ENCODE data around the gene NACAD. TPM values are rescaled to one million over a fixed set of nuclear protein-coding genes. Genes with fewer than 3 reads are reported as not detected.

NACAD gene
- total RNA-seq, 1 experiment from 2014 or later = not detected

DNA sequence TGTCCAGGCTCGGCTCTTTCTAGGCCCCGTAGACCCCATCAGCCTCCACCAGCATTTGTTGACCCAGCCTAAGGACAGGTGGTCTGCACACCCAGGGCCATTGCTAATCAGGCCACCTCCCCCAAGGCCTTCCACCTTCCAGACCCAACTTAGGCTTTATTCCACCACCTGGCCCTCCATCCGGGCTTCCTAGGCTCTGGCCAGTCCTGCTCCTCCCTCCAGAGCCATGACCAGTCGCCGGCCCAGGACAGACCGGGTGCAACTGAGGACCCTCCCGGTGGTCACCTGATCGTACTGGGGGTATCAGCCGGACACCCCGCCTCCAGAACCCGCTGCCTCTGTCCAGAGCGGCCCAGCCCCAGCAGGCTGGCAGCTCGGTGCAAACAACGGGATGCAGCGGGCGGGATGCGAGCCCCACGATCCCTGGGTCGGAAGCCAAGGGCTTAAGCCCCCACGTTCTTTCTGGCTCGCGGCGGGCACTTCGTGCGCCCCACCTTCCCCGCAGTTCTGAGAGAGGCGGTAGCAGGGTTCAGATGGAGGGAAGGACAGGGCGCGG, 545 bp downstream of the NACAD start:
- Histone ChIP-seq H2AFZ (ENCODE audit: low read length) (no peak overlapping the region), H3K4me3 (ENCODE audit: low read length) (no peak overlapping the region), H3K27me3 (ENCODE audit: low read length) (no peaks in the 10 kb centered on the region), H3K4me2 (ENCODE audit: low read depth, low read length, poor library complexity, severe bottlenecking) (no peak overlapping the region), H3K9me3 (ENCODE audit: low read length) (no peaks in the 10 kb centered on the region), H3K9ac (ENCODE audit: low read length) (no peak overlapping the region), H3K79me2 (ENCODE audit: low read length) (no peaks in the 10 kb centered on the region), H4K20me1 (ENCODE audit: insufficient read depth, low read depth, low read length) (no peaks in the 10 kb centered on the region), H3K9me2 (replicated peaks; ENCODE audit: insufficient read depth, low read length) (no peaks in the 10 kb centered on the region), H3K27ac (ENCODE audit: low read length) (no peak overlapping the region), H3K36me3 (ENCODE audit: insufficient read depth, low read length) (no peaks in the 10 kb centered on the region), H3K4me1 (ENCODE audit: low read length) (no peaks in the 10 kb centered on the region)
- no peak for DNase-seq

DNA sequence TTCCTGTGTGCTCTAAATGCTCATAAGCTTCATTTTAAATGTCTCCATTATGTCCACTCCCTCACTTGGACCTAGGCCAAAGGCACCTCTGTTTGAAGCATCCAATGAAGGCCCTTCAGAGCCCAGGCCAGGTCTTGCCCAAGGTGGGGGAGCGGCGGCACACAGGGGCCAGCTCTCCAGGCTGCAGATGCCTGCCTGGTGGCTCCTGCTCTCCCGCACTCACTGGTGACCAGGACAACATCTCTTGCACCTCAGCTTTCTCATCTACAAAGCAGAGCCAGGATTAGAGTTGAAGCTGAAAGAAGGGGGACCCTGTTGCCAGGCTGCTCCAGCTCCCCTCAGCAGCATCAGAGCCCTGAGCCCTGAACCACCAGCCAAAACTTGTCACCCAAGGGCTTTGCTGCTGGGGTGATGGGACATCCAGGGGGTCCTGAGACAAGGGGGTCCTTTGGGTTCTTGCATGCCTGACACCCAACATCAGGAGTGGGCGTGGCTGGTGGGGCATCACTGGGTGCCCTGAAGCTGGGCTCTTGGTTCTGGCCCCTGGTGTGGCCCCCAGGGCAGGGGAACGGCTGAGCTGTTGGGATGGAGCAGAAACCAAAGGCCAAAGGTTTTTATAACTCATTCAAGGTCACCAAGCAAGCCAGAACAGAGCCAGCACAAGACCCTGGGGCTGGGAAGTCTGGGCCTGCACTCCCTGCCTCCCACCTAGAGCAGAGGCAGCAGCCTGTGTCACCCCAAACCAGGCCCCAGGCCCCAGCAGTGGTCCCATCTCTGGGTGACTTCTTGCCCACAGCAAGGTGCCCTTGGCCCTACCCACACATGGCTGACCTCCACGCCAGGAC, 1.2 kb downstream of the NACAD start:
- Histone ChIP-seq H3K9me2 (replicated peaks; ENCODE audit: insufficient read depth, low read length) (no peaks in the 10 kb centered on the region), H3K9me3 (ENCODE audit: low read length) (no peaks in the 10 kb centered on the region), H3K4me1 (ENCODE audit: low read length) (no peaks in the 10 kb centered on the region), H3K4me2 (ENCODE audit: low read depth, low read length, poor library complexity, severe bottlenecking) (no peak overlapping the region), H3K9ac (ENCODE audit: low read length) (no peak overlapping the region), H3K27ac (ENCODE audit: low read length) (no peak overlapping the region), H4K20me1 (ENCODE audit: insufficient read depth, low read depth, low read length) (no peaks in the 10 kb centered on the region), H3K4me3 (ENCODE audit: low read length) (no peak overlapping the region), H3K36me3 (ENCODE audit: insufficient read depth, low read length) (no peaks in the 10 kb centered on the region), H3K79me2 (ENCODE audit: low read length) (no peaks in the 10 kb centered on the region), H3K27me3 (ENCODE audit: low read length) (no peaks in the 10 kb centered on the region), H2AFZ (ENCODE audit: low read length) (no peak overlapping the region)
- DNase-seq = no peak

DNA sequence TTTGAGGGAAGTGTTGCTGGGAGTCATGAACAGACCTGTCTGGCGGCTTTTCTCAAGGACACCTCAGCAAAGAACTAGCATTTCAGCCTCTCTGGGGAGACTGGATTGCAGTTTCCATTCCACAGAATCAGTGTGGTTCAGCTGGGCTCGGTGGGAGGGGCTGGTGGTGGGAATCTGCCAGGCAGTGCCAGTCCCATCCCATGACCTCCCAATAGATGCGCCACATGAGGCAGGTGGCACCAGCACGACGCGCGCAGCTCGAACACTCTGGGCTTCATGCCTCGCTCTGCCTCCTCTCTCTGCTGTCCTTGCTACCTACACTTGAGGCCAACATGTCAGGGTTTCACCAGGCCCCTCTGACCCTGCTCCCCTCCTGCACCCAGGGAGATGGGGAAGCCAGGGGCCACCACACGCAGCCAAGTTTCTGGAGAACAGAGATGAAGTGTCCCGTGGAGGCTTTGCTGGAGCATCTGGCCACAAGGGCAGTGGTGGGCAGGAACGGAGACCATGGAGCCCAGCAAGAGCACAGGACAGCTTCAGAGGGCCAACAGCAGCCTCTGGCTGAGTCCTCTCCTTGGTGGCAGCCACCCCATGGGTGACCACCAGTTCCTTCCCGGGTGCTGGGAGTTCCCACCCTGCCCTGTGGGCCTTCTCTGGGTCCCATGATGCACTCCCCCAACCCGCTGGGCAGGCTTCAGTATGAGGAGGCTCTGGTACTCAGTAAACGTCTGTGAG, 2.3 kb downstream of the NACAD start:
- no peak overlapping the region for H2AFZ ChIP-seq (ENCODE audit: low read length)

DNA sequence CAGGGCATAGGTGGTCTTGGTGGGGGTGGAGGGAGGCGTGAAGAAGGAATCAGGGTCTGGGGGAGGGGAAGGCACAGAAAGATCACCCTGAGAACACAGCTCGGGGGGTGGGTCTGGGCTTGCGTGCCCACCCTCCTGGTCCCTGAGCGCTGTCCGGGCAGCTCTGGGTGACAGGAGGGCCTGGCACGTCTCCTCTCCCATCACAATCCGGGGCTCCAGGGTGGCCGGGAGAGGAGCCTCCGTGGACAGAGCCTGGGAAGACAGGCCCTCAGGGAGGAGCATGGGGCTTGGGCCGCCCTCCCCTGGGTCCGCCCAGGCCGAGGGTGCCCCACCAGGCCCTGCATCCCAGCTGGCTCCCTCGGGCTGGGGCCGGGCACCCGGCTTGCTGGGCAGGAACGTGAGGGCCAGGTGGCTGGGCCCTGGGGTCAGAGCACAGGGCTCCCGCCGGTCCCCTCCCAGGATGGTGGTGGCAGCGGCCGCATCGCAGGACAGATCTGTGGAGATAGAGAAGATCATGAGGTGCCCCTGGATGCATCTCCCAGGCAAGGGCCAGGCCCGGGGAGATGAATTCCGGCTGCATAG, 3.1 kb downstream of the NACAD start:
- H3K36me3 ChIP-seq (ENCODE audit: insufficient read depth, low read length) = no peaks in the 10 kb centered on the region
- H3K9me2 ChIP-seq (replicated peaks; ENCODE audit: insufficient read depth, low read length) = no peaks in the 10 kb centered on the region
- H3K79me2 ChIP-seq (ENCODE audit: low read length) = no peaks in the 10 kb centered on the region
- H3K9ac ChIP-seq (ENCODE audit: low read length) = no peak overlapping the region
- 0 out of 2 replicates have a peak, but pooled peaks cover 3% of the 10 kb centered on the region for H4K20me1 ChIP-seq (ENCODE audit: insufficient read depth, low read depth, low read length)
- H3K4me2 ChIP-seq (ENCODE audit: low read depth, low read length, poor library complexity, severe bottlenecking) = no peak overlapping the region
- no peaks in the 10 kb centered on the region for H3K4me1 ChIP-seq (ENCODE audit: low read length)
- no peaks in the 10 kb centered on the region for H3K9me3 ChIP-seq (ENCODE audit: low read length)
- no peaks in the 10 kb centered on the region for H3K27me3 ChIP-seq (ENCODE audit: low read length)
- no peak overlapping the region for H3K4me3 ChIP-seq (ENCODE audit: low read length)
- DNase-seq = no peak
- no peak overlapping the region for H3K27ac ChIP-seq (ENCODE audit: low read length)
- H2AFZ ChIP-seq (ENCODE audit: low read length) = no peak overlapping the region

More for the DNA sequence above, 2.3 kb downstream of the NACAD start:
- no peaks in the 10 kb centered on the region for H3K27me3 ChIP-seq (ENCODE audit: low read length)
- no peaks in the 10 kb centered on the region for H3K4me1 ChIP-seq (ENCODE audit: low read length)
- no peaks in the 10 kb centered on the region for H4K20me1 ChIP-seq (ENCODE audit: insufficient read depth, low read depth, low read length)
- H3K36me3 ChIP-seq (ENCODE audit: insufficient read depth, low read length) = no peaks in the 10 kb centered on the region
- no peak overlapping the region for H3K4me2 ChIP-seq (ENCODE audit: low read depth, low read length, poor library complexity, severe bottlenecking)
- H3K9ac ChIP-seq (ENCODE audit: low read length) = no peak overlapping the region
- no peak overlapping the region for H3K27ac ChIP-seq (ENCODE audit: low read length)
- no peaks in the 10 kb centered on the region for H3K9me2 ChIP-seq (replicated peaks; ENCODE audit: insufficient read depth, low read length)
- H3K9me3 ChIP-seq (ENCODE audit: low read length) = no peaks in the 10 kb centered on the region
- no peaks in the 10 kb centered on the region for H3K79me2 ChIP-seq (ENCODE audit: low read length)
- DNase-seq = no peak
- no peak overlapping the region for H3K4me3 ChIP-seq (ENCODE audit: low read length)

DNA sequence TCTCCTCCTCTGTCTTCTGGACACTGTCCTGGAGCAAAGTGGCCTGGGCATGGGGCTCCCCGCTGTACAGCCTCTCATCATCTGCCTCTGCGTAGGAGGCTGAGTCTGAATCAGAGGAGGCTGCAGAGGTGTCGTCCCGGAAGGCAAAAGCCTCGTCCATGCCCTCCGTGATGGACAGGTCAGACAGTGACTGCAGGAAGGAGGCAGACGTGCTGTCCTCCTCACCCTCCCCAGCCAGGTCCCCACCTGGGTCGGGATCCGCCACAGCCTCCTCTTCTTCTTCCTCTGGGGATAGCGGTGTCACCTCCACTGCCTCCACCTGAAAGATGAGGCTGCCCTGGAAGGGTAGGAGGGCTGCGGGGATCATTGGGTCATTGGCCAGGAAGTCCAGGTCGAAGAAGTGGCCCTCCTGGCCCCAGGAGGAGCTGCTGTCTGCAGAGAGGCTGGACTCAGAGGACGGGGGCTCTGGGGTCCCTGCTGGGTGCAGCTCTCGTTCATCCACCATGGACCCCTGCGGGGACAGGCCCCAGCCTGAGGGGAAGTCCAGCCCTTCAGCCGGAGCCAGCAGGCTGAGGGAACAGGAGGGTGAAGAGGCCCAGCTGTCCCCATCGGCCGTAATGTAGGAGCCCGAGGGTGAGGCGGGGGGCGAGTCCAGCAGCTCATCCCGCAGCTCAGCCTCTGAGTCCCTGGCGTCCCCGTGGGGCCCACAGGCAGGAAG, 3.7 kb downstream of the NACAD start:
- DNase-seq = no peak
- Histone ChIP-seq H3K27me3 (ENCODE audit: low read length) (no peaks in the 10 kb centered on the region), H4K20me1 (ENCODE audit: insufficient read depth, low read depth, low read length) (0 out of 2 replicates have a peak, but pooled peaks cover 3% of the 10 kb centered on the region), H3K79me2 (ENCODE audit: low read length) (no peaks in the 10 kb centered on the region), H3K4me3 (ENCODE audit: low read length) (no peak overlapping the region), H3K9ac (ENCODE audit: low read length) (no peak overlapping the region), H3K4me1 (ENCODE audit: low read length) (no peaks in the 10 kb centered on the region), H3K9me2 (replicated peaks; ENCODE audit: insufficient read depth, low read length) (no peaks in the 10 kb centered on the region), H2AFZ (ENCODE audit: low read length) (no peak overlapping the region), H3K27ac (ENCODE audit: low read length) (no peak overlapping the region), H3K4me2 (ENCODE audit: low read depth, low read length, poor library complexity, severe bottlenecking) (no peak overlapping the region), H3K9me3 (ENCODE audit: low read length) (no peaks in the 10 kb centered on the region), H3K36me3 (ENCODE audit: insufficient read depth, low read length) (no peaks in the 10 kb centered on the region)

DNA sequence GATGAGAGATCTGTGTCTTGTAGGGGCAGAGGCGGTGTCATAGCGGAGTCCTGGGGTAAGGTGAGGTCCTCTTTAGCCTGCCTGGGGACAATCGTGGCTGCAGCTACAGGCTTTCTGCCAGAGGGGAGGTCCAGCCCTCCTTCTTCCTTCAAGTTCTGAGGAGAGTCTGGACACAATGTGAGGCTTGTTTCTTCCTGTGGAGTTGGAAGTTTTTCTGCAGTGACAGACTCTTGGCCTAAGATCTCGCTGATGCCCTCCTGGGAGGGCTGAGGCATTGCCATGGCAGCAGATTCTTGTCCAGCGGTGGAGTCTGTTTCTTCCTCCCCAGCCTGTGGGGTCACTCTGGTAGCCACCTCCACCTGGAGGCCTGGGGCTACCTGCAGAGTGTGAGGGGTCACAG, 4.4 kb downstream of the NACAD start:
- Histone ChIP-seq H3K9me2 (replicated peaks; ENCODE audit: insufficient read depth, low read length) (no peaks in the 10 kb centered on the region), H3K27ac (ENCODE audit: low read length) (no peak overlapping the region), H3K9ac (ENCODE audit: low read length) (no peak overlapping the region), H3K27me3 (ENCODE audit: low read length) (no peaks in the 10 kb centered on the region), H3K36me3 (ENCODE audit: insufficient read depth, low read length) (no peaks in the 10 kb centered on the region), H3K4me3 (ENCODE audit: low read length) (no peak overlapping the region), H2AFZ (ENCODE audit: low read length) (no peak overlapping the region), H3K79me2 (ENCODE audit: low read length) (no peaks in the 10 kb centered on the region), H3K9me3 (ENCODE audit: low read length) (no peaks in the 10 kb centered on the region), H3K4me1 (ENCODE audit: low read length) (no peaks in the 10 kb centered on the region), H4K20me1 (ENCODE audit: insufficient read depth, low read depth, low read length) (0 out of 2 replicates have a peak, but pooled peaks cover 3% of the 10 kb centered on the region), H3K4me2 (ENCODE audit: low read depth, low read length, poor library complexity, severe bottlenecking) (no peak overlapping the region)
- no peak for DNase-seq

DNA sequence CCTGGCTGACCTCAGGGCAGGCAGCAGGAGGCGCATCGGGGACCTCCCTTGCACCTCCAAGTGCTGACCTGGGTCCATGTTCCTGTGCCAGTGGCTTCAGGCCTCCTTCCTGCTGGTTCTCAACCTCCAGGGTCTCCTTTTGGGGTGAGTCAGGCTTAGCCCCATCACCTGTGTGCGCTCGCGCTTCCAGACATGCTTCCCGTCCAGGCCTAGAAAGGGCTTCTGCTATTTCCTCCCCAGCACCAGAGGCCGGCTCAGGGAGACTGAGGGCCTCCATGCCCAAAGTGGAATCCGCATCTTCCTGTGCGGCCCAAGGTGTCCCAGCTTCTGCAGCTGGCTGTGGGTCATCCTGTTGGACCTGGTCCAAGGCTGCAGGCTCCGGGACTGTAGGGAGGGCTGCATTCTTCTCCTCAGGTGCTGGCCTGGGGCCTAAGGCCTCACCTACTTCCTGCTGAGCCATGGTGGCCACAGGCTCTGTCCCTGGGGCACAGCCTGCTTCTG, 5.9 kb downstream of the NACAD start:
- no peaks in the 10 kb centered on the region for H3K9me3 ChIP-seq (ENCODE audit: low read length)
- 0 out of 2 replicates have a peak, but pooled peaks cover 3% of the 10 kb centered on the region for H4K20me1 ChIP-seq (ENCODE audit: insufficient read depth, low read depth, low read length)
- H3K36me3 ChIP-seq (ENCODE audit: insufficient read depth, low read length) = no peaks in the 10 kb centered on the region; the same call in 1 of the 2 replicates
- no peak overlapping the region for H3K4me2 ChIP-seq (ENCODE audit: low read depth, low read length, poor library complexity, severe bottlenecking)
- no peak overlapping the region for H2AFZ ChIP-seq (ENCODE audit: low read length)
- no peak overlapping the region for H3K4me3 ChIP-seq (ENCODE audit: low read length)
- no peaks in the 10 kb centered on the region for H3K4me1 ChIP-seq (ENCODE audit: low read length)
- no peak overlapping the region for H3K9ac ChIP-seq (ENCODE audit: low read length)
- H3K27me3 ChIP-seq (ENCODE audit: low read length) = no peaks in the 10 kb centered on the region
- H3K79me2 ChIP-seq (ENCODE audit: low read length) = no peaks in the 10 kb centered on the region
- DNase-seq = no peak
- no peaks in the 10 kb centered on the region for H3K9me2 ChIP-seq (replicated peaks; ENCODE audit: insufficient read depth, low read length)
- no peak overlapping the region for H3K27ac ChIP-seq (ENCODE audit: low read length)

All from Karpas-422 (cell line).